Cerebellar cortex (tissue), 1 donor: ENCODE results near the gene KRT1.

ENCODE experiments used
- DNase-seq: peaks from one replicate; pipeline ENCODE4 v3.0.0-alpha.2; 2015; ENCODE audit warnings: low spot score

Gene KRT1

DNA sequence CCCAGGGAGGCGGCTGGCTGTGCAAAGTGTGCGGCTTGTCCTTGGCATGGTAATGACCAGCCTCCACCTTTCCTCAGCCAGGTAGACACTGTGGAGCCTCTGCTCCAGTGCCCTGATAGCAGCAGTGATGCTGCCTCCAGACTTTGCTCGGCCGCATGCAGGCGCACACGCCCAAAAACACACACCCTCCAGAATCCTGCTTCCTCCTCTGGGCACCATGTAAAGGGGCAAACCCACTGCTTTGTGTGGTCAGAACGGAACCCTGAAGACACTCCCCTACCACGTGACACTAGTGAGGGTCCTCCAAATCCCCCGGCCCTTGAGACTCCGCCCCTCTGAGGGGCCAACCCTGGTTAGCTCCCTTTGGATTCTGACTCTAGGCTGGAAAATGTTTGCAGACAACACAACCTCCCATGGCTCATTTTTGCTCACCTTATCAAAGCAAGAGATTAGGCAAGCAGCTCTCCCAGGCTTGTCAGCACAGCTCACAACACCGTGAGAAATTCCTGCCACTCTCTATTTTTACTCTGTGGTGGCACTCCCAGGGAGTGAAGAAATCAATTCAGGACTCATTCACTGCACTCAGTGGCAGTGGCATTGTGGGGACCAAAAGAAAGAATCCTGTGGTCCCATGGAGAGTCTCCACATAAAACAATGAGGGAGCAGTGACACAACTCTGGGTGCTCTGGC is 18.6 kb upstream of the KRT1 start:
- no peak for DNase-seq

DNA sequence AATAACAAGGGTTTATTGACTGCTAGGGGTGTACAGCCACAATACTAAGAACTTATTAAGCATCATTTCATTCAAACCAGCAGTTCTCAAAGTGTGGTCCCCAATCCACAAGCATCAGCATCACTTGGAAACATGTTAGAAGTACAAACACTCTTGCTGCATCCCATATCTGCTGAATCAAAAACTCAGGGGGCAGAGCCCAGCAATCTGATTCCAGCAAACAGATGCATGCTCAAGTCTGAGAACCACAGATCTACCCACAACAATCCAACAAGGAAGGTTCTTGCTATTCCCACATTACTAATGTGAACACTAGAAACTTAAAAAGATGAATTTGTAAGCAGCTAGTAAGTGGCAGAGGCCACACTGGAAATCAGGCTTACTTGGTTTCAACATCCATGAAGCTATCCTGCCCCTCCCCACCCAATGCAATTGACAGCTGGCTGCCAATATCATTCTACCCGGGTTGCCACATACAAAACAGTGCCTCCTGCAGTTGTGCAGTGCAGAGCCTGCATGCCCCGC is 16.9 kb upstream of the KRT1 start:
- no peak for DNase-seq

DNA sequence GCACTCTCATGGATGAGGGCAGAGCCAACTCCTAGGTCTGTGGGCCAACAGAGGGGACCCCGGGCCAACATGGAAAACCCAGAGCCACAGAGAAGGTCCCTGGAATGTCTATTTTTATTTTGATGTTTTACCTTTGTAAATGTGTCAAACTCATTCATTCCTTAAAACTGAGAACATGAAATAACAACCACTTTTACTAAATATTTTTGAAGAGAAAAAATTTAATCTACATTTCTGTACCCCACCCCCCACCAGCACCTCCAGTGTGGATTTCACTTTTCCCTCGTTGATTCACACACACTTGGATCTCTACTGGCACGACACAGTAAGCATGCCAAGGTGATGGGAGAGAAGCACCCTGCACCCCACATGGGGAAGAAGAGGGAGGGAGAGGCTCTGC is 16.4 kb upstream of the KRT1 start:
- no peak for DNase-seq

DNA sequence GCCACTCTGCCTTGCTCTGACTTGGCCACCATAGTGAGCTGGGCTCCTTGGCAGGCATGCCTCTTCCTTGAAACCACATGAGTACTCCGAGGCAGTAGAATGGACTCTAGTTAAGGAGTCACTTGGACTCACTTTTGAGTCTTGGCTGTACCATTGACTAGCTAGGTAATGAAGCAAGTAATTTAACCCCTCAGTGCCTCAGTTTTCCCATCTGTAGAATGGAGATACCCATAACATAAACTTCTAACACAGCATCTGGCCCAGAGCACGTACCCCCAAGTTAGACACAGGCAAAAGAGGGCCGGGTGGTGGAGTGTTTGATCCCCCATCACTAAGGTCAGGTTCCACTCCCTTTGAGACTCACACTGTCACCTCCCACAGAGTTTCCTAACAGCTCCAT is 14.8 kb upstream of the KRT1 start:
- no peak for DNase-seq

DNA sequence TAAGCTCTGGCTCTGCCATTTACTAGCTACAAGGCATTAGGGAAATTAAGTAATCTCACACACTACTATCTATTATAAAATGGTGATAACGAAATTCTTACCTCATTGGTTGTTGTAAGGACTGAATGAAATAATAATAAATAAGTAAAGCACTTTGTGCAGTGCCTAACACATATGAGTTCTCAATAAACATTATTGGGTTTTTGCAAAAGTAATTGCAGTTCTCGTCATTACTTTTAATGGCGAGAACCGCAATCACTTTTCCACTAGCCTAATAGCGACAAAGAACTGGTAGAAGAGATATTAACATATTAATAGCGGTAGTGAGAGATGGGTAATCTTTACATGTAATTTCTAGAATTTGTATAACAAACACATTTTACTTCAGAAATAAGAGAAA is 13.9 kb upstream of the KRT1 start:
- no peak for DNase-seq

DNA sequence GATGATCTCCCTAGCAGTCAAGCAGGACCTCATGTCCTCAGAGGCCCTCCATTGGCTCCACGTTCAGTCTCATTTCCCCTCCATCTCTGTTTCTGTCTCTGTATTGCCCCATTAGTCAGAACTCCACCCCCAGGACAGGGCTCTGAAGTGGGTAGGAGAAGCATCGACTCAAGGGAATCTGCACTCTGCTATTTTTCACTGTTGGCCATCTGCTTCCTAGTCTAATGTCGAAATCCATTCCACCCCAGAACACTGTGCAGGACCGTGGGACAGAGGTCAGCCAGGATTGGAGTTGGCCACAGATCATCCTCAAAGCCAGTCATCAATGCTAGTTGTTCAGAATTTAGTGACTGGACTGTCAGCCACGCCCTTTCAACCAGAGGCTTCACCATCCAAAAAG is 13.1 kb upstream of the KRT1 start:
- DNase-seq = no peak

DNA sequence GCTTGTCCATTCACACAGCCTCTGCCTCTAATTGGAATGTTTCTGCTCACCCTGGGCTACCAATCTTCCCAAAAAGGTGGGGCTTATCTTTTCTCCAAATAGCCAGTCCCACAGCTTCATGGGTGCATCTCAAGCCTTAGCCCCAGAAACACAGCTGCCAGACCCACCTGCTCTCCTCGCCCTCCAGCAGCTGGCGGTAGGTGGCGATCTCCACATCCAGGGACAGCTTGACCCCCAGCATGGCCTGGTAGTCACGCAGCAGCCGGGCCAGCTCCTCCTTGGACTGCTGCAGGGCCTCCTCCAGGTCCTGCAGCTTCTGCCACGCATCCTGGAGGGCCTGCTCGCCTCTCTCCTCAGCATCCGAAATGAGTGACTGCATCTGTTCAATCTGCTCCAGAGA is 12.0 kb upstream of the KRT1 start:
- no peak for DNase-seq

DNA sequence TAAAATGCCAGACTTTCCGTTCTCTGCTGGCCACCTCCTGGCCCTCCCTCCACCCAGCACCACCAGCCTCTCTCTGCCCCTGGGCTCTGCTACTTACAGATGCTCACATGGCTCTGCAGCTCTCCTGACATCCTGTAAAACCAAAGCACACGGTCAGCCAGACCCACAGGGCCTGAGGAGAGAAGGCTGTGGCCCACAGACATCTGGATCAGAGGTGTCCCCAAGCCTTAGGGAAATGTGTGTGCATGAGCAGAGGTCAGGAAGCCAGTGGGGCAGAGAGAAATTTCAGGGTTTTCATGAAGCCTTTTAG is 11.6 kb upstream of the KRT1 start:
- no peak for DNase-seq

DNA sequence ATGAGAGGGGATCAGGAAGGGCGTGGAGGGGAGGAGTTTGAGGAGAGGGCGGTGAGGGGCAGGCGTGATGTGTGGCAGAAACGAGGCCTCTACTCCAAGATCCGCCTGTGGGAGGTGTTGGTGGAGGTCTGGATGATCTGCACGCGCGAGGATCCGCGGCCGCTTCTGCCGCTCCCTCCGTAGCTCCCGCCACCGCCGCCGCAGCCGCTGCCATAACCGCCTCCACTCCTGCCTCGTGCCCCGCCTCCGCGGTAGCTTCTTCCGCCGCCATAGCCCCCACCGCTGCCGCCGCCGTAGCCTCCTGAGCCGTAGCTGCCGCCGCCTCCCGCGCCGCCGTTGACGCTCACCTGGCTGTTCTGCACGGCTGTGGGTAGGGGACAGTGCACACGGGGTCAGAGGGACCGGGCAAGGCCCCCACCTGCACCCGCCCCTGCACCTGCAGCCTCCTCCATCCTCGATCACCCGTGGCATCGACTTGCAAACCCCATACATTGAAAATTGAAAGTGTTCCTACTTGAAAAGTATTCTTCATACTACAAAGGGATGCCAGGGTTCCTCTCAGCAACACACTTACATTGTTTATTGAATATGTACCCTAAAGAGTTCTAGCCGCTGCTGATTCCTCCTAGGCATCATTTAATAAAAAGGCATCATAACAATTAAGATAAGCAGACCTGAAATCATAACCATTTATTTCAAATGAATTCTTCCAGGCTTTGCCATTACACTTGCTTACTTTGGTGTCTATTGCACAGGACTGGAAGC is 11.1 kb upstream of the KRT1 start:
- no peak for DNase-seq

DNA sequence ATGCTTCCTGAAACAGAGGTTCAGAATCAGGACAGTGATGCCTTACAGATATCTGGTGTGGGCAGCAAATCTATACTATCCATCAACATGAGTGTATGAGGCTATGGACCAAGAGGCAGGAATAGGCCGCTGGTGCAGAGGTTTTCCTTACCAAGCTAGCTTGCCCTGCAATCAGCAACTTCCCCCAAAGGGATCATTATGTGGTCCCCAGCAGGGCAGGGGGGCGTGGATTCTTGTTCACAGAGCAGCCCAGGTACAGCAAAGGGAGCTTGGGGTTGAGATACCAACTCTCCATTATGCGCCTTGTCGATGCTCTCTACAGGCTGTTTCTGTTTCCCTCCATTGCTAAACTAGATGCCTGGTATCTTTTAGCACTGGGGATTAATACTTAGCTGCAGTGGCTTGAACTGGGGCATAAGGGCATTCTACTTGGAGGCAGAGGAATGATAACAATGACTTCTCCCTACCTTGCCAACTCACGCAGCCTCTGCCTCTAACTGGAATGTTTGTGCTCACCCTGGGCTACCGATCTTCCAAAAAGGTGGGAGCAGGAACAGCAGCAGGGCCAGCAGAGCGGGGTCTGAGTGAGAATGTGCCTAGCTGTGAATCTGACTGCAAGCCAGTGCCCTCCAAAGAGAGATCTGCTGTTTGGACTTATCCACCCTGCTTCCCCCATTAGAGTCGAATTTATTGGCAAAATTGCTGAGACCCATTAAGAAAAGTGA is 10.3 kb upstream of the KRT1 start:
- no peak for DNase-seq

DNA sequence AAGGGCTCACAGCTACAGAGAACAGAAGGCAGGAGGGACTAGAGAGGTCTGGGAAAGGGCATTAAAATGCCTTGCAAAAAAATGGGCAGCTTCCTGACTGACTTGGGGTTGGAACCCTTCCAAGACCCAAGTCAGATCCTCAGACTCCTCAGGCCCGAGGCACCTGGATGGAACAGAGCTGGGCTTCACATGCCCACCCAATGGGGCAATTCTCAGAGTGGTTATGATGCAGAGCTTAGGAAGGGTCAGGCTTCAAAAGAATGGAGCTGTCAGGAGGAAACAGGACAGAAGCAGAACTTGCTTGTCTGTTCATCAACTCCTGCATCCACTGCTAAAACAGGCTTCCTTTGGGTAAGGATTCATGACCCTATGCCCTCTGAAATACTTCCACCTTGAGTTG is 9.7 kb upstream of the KRT1 start:
- no peak for DNase-seq

DNA sequence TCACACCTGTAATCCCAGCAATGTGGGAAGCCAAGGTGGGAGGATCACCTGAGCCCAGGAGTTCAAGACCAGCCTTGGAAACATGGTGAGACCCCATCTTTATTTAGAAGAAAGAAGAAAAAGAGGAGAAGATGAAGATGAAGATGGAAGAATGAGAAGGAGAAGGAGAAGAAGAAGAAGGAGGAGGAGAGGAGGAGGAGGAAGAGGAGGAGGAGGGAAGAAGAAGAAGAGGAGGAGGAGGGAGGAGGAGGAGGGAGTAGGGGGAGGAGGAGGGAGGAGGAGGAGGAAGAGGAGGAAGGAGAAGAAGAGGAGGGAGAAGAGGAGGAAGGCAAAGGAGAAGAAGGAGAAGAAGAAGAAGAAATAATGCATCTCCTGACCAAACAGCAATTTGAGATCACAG is 9.0 kb upstream of the KRT1 start:
- DNase-seq = no peak

DNA sequence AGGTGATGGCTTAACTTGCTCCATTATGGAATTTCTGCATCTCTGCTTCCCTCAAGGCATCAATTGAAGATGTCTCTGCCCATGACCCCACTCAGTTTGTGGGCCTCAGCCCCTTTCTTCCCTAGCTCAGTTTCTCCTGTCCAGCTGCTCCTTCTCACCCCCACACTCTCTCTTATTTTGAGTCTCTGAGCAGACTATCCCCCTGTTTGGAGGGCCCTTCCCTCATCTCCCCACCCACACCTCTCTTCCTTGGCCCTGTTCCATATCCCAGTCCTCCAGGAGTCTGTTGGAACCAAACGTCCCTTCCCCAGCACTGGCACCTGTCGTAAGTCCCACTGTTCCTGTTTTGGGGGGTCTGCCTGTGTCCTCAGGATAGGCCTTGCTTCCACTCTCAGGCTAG is 8.3 kb upstream of the KRT1 start:
- no peak for DNase-seq

DNA sequence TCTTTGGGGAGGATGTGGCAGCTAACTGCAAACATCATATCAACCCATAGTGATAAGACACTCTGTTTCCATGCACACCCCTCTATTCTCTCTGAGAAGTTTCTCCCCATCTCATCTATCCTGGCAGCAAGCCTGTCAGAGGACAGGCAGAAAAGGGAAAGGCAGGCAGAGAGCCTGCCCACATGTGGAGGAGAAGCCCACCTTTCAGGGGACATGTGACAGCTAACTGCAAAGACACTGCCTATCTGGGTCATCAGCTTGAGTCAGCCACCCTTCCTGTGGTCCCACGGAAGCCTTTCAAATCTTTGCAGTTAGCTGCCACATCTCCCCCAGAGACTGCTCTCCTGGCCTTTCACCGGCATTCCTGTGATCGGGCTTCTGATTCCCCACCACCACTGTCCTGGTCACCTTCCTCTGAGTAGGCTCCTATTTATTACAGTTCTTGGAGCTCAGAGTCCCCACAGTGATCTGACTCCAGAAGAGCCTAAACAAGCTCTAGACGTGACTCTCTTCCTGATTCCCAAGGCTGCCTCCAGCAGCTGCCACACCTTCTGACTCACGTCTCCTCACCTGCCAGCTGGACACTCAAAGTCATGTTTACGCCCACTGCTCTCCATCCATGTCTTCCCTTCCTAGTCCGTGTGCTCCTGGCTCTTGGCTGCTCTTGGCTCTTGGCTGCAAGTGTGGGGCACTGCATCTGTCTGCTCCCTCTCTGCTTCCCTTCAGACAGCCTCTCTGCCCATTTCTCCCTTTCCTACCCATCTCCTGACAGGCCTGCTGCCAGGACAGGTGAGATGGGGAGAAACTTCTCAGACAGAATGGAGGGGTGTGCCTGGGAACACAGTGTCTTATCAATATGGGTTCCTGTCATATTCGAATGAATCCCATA is 7.5 kb upstream of the KRT1 start:
- no peak for DNase-seq

DNA sequence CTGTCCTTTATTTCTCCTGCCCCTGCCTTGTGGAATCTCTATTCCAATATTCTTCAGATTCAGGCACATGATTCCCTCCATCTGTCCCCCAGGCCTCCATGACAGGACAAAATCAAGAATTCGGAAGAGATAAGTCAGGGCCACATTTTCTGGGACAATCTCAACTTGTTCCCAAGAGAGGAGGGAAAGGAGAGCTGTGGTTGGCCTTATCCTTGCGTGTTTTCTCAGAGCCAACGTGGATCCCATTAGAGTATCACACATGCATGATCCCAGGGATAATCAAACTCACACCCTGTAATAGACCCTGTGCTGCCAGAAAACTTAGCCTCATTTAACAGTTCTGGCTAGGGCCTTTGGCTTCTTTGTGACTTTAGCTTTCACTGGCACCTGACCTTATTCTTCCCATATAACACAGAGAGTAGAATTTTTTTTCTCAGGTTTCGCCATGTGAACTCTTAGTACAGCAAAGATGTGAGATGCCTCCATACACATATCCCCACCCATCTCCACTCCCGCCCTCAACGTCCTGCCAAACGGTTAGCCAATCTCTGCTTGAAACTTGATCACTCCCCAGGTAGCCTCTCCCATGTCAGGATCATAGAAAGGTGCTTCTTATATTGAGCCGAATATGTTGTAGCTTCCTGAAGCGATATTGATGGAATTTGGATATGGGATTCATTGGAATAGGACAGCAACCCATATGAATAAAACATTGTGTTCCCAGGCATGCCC is 6.7 kb upstream of the KRT1 start:
- no peak for DNase-seq

DNA sequence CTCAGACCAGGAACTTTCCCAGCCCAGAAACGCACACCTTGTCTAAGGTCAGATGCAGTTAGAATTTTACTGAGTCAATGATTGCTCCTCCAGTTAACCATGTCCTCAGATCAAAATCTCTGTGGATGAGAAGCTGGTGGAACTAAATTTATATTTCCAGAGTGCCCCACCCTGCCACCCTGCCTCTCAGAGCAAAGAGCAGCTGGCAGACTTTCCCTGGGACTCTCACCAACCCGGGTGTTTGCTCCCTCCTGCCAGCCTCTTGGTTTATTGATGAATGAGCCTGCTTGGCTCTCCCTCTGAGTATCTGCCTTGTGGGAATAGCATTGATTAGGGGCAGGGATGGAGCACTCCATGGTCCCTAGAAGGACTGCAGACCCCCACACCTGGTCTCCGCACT is 5.9 kb upstream of the KRT1 start:
- DNase-seq = no peak

DNA sequence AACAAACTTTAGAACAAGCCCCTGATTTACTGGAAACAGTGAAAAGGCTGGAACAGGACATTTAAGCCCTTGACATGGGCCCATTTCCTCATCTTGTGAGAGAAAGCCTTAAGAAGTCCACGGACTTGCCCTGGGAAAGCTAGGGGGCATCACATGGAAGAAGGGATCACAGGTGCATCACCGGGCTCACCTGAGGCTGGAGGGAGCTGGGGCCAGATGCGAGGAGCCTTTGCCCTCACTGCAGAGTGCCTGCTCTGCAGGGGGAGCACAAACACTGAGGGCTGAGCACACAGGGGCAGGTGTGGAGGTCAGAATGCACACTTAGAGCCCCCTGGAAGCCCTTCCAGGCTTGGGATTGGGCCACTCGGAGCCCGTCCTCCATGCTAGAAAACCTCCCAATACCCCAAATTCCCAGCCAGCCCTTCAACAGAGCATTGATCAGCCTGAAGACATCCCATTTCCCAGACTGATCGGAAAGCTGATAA is 5.2 kb upstream of the KRT1 start:
- no peak for DNase-seq

DNA sequence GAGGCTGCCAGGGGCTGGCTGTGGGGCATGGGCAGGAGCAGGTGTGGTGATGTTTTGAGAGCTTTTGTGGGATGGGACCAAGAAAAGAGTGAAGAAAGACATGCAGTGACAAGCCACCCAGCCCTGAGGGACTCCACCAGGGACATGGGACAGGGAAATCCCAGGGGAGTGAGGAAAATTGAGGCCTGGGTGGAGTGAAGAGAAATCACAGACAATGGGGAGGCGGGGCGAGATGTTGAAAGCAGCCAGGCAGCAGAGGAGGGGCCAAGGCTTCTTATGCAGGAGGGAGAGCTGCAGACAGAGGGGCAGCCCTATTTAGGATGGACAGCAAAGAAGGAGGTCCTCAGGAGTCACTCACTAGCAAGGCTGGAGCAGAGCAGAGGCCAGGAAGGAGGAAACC is 4.2 kb upstream of the KRT1 start:
- no peak for DNase-seq

DNA sequence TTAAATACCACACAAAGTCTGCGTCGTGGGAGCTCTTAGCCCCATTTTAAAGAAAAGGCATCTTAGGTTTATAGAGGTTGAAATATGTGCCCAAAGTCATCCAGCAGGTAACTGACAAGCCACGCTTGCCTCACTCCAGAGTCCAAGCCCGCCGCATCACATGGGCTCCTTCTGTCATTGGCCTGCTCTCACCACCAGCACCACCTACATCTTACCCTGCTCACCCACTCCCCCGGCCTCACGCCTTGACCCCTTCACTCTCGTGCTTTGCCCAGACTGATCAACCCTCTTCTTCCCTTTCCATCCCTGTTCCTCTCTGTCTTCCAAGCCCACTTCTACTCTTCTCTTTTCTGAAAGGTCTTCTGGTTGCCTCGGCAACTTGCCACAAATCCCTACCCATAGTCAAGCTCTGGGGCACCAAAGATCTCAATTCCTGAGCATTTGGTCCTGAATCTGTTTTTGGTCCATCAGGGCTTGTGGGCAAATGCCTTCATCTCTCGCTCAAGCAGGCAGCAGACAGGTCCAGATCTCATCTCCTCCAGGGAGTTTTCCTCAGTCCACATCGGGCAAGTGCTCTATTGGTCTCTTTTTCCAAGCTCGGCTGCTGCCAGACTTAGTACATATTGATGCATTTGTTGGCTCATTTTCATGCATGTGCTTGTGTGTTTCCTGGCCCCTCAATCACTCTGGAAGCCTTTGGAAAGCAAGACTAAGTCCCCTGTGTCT is 3.5 kb upstream of the KRT1 start:
- no peak for DNase-seq

DNA sequence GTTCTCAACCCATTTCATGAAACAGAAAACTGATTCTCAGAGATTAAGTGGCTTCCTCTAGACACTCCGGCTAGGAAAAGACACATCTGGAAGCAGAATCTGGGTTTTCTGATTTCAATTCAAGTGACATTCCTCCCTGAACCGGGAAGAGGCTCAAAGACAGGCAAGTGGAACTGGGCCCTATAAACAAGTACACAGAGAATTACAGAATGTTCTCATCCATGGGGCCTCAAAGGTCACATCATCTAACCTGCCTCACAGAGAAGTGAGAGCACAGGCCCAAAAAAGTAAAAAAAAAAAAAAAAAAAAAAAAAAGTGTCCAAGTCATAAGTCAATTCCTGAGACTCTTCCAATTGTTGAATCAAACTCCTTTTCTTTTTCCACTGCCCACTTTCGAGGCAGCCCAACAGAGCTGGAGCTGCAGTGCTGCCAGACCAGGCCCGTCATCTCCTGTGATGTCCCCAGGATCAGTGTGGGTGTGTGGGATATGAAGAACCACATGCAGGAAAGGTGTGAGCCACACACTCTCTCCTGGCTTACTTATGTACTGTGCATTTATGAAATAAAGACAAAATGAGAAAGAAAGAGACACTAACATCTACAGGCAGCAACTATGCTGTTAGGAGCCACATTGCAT is 2.8 kb upstream of the KRT1 start:
- no peak for DNase-seq
